Epithelial cell of esophagus (primary cell): ENCODE data around the gene NAALADL2.
A peak's percentile ranks its signal among the peaks of the same experiment; 100 is the strongest.

Experiments
- DNase-seq: peaks from one replicate; pipeline ENCODE4 v3.0.0; 2010; ENCODE audit warnings: low read depth
- H3K4me3 ChIP-seq: 2 replicates; pipeline ENCODE4 v1.5.1; 2011; ENCODE audit warnings: mild to moderate bottlenecking, low read length, control low read depth
- CTCF ChIP-seq: IDR thresholded peaks from 2 replicates; pipeline ENCODE4 v1.5.1; 2011; ENCODE audit warnings: low read depth, mild to moderate bottlenecking, low read length, control low read depth, inconsistent platforms; ENCODE audit not compliant: insufficient read depth; ENCODE audit errors: missing control alignments

The NAALADL2 gene

GRCh38 chr3:174859756-174860155 is 622 bp downstream of the NAALADL2 start:
- no peak overlapping the region for H3K4me3 ChIP-seq
- no peak for TF ChIP-seq CTCF
- DNase-seq: peak; percentile 40

- peak; percentile 84 for DNase-seq
- no peak overlapping the region for H3K4me3 ChIP-seq
- peak; percentile 83 for TF ChIP-seq CTCF
These were observed 3.0 kb downstream of the NAALADL2 start for GRCh38 chr3:174862101-174862500.

GRCh38 chr3:174862666-174863065 is 3.5 kb downstream of the NAALADL2 start:
- TF ChIP-seq CTCF: no peak
- no peak for DNase-seq

GRCh38 chr3:174863488-174863887 is 4.4 kb downstream of the NAALADL2 start:
- peak; percentile 97 for DNase-seq

More at GRCh38 chr3:174862666-174863065, 3.5 kb downstream of the NAALADL2 start:
- no peak overlapping the region for H3K4me3 ChIP-seq

GRCh38 chr3:174869448-174869847 is 10.3 kb downstream of the NAALADL2 start:
- no peak for TF ChIP-seq CTCF
- no peak for DNase-seq
- H3K4me3 ChIP-seq: no peak overlapping the region

More at GRCh38 chr3:174863488-174863887, 4.4 kb downstream of the NAALADL2 start:
- TF ChIP-seq CTCF: no peak
- no peak overlapping the region for H3K4me3 ChIP-seq

- peak; percentile 24 for DNase-seq
- no peak for TF ChIP-seq CTCF
- no peak overlapping the region for H3K4me3 ChIP-seq
These were observed 14.9 kb downstream of the NAALADL2 start for GRCh38 chr3:174873832-174874657.

- TF ChIP-seq CTCF: no peak
- no peak overlapping the region for H3K4me3 ChIP-seq
- no peak for DNase-seq
These were observed 23.7 kb downstream of the NAALADL2 start for GRCh38 chr3:174882789-174883188.
